Measurements from ENCODE around the gene CDK11B.

- TF ChIP-seq, protein P1, sequence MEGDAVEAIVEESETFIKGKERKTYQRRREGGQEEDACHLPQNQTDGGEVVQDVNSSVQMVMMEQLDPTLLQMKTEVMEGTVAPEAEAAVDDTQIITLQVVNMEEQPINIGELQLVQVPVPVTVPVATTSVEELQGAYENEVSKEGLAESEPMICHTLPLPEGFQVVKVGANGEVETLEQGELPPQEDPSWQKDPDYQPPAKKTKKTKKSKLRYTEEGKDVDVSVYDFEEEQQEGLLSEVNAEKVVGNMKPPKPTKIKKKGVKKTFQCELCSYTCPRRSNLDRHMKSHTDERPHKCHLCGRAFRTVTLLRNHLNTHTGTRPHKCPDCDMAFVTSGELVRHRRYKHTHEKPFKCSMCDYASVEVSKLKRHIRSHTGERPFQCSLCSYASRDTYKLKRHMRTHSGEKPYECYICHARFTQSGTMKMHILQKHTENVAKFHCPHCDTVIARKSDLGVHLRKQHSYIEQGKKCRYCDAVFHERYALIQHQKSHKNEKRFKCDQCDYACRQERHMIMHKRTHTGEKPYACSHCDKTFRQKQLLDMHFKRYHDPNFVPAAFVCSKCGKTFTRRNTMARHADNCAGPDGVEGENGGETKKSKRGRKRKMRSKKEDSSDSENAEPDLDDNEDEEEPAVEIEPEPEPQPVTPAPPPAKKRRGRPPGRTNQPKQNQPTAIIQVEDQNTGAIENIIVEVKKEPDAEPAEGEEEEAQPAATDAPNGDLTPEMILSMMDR (IDR thresholded peaks at IDR 0.05), result no peak
- TF ChIP-seq POLR2A (IDR thresholded peaks at IDR 0.05), result no peak
Measured at GRCh38 chr1:1605034-1605591, 53.7 kb downstream of the CDK11B start.

Measured in thyroid gland (tissue), 4 donors.